HG02642 (cell line): Measurements from ENCODE around the gene LURAP1L.
"Not testable (repeated sequence)": the region's sequence is repeated elsewhere in the genome, so short reads cannot be mapped to it uniquely, and the experiment has no call there.

Experiments
- ATAC-seq: cut with Tn5 transposase; IDR thresholded peaks from one replicate; pipeline ENCODE4 v1.9.1; 2021; ENCODE audit warnings: mild to moderate bottlenecking; ENCODE audit not compliant: unreplicated experiment, poor library complexity

The LURAP1L gene

DNA sequence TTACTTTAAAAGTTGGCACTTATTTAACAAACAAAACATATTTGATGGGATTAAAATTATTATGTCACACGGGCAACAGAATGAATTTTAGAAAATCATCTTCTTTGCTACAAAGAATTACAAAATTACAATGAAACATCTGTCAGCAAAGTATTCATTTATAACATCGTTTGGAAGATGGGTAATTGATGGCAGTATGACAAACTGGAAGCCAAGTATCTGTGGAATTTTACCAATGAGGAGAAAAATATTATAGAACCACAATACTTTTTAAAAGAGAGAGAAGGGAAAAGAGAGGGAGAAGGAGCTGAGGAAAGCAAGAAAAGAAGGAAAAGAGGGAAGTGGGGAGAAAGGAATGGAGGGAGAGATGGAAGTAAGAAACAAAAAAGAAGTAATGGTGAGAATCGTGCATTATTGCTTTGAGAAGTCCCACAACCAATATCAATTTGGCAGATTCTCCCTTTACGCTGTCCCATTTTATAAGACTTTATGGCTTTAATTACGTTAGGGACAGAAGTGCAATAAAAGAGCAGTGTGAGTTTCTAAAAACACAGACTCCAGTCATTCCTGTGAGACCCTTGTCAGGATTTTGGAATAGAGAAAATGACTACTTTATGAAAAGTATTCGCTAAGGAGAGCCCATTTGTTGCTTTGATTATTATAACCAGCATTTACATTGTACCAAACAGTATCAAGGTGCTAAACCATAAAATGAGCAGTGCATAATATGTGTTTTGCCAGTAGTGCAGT, 76.7 kb downstream of the LURAP1L start:
- ATAC-seq = no peak

DNA sequence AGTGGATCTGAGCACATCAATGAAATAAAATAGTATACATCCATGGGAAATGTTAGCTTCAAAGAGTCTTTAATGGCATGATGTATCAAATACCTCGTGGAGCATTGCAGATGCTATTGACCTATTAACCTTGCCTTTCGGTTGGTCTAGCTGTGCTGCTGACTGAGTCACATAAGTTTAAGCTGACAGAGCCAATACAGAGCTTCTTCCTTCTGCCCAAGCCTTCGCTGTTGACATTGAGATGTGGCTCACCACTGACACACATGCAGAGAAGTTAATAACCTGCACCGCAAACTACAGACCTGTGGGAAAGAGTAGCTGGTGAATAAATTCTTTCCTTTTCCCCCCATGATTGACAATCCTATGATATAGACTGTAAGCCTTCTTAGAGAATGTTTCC, 78.2 kb downstream of the LURAP1L start:
- ATAC-seq = no peak

DNA sequence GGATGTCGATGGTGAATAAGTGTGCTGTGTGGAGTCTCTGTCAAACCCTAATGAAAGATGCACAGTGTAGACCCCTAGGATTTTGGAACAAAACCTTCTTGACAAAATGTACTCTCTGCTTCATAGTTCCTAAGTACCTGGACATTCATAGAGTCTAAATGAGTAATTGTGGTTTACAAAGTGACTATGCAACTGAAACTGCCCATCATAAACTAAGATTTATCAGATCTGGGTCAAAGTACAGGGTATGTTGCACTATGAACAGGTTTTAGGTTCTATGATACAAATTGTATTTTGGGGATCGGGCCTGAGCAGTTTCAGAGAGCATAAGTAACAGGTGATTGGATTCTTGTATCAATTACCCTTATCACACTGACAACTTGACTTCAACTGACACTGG, 79.4 kb downstream of the LURAP1L start:
- no peak for ATAC-seq

GRCh38 chr9:12855066-12855465, 80.2 kb downstream of the LURAP1L start:
- ATAC-seq = no peak

DNA sequence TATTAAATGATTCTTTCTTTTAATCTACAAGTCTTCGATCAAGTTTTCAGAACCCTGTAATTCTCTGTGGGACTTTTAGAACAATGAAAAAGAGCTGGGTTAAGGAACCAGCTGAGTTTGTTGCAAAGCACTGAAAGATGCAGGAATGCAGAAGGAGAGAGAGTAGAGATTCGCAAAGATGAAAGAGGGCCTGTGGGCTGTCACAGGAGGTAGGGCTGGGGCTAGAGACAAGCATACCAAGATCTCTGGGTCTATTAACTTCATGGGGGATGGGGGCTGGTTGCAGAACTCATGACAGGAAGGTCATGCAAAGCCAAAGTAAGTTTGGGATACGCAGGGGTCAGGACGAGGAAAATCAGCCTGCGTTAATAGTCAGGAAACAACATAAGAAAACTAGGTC, 81.8 kb downstream of the LURAP1L start:
- ATAC-seq = no peak

GRCh38 chr9:12859704-12860251, 85.0 kb downstream of the LURAP1L start:
- ATAC-seq = no peak

- ATAC-seq = no peak
Observed at GRCh38 chr9:12860998-12861397, 86.2 kb downstream of the LURAP1L start.

DNA sequence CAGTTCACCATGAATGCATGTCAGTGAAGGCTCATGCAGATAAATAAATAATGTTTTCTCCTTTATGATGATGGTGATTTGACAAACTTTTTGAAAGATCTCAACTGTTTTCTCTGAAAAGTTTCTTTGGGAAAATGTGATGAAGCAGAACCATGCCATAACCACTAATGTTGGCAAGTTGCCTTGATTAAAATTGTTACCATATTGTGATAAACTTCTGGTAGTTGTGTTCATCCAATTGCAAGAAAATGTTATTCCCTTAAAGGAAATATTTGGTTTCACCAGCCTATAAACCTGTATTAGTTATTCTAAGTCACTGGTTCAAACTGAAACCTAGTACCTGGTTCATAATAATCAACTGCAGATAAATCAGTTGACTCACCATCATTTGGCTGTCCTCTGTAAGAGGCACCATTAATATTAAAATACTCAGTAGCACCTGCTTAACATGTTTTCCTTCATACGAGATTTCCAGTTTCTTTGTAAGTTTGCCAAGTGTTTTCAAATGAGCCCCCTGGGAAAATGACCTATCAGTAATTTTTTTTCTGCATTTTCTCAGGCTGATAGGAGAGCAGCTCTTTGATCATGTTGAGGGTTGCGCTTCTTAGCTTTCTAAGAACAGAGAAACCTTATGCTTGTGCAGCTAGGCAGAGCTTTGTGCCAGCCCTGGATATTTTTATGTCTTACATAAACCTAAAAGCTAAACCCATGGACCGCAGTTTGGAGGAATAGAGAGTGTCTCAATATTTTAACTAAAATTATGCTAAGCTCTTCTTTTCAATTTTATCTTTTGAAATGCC, 88.0 kb downstream of the LURAP1L start:
- ATAC-seq = no peak

GRCh38 chr9:12863618-12864017, 88.8 kb downstream of the LURAP1L start:
- ATAC-seq = no peak

GRCh38 chr9:12865380-12865779, 90.6 kb downstream of the LURAP1L start:
- ATAC-seq = not testable (repeated sequence)
